Activated T-cell treated with anti-CD3 and anti-CD28 coated beads for 4 hours (primary cell): ENCODE results near the gene GCFC2.
"Not testable (repeated sequence)": the region's sequence is repeated elsewhere in the genome, so short reads cannot be mapped to it uniquely, and the experiment has no call there.

Source experiments
- DNase-seq: peaks from one replicate; pipeline ENCODE4 v3.0.0-alpha.2; 2020

Gene GCFC2

GRCh38 chr2:75676464-75676863, 34.3 kb downstream of the GCFC2 start:
- DNase-seq, result no peak

- DNase-seq, result no peak
These were observed 34.8 kb downstream of the GCFC2 start for GRCh38 chr2:75675908-75676307.

GRCh38 chr2:75675423-75675822, 35.3 kb downstream of the GCFC2 start:
- DNase-seq, result not testable (repeated sequence)

GRCh38 chr2:75667884-75668283, 42.8 kb downstream of the GCFC2 start:
- DNase-seq, result no peak

GRCh38 chr2:75666911-75667310, 43.8 kb downstream of the GCFC2 start:
- DNase-seq, result no peak

GRCh38 chr2:75657798-75658197, 52.9 kb downstream of the GCFC2 start:
- no peak for DNase-seq

GRCh38 chr2:75656563-75656962, 54.2 kb downstream of the GCFC2 start:
- no peak for DNase-seq

GRCh38 chr2:75655861-75656260, 54.9 kb downstream of the GCFC2 start:
- DNase-seq, result no peak

GRCh38 chr2:75654012-75654411, 56.7 kb downstream of the GCFC2 start:
- no peak for DNase-seq

GRCh38 chr2:75647771-75648170, 62.9 kb downstream of the GCFC2 start:
- DNase-seq, result no peak

GRCh38 chr2:75646583-75647425, 63.9 kb downstream of the GCFC2 start, which contains the start of gene MRPL19:
Gene MRPL19 (plus strand): TSS chr2:75646783. CDS start chr2:75646808, 25 bp downstream.
- peak; percentile 55 for DNase-seq

- no peak for DNase-seq
These were observed 64.6 kb downstream of the GCFC2 start for GRCh38 chr2:75646090-75646582.

- DNase-seq, result no peak
These were observed 65.1 kb downstream of the GCFC2 start for GRCh38 chr2:75645643-75646042.

GRCh38 chr2:75643980-75644379, 66.7 kb downstream of the GCFC2 start:
- no peak for DNase-seq

GRCh38 chr2:75641587-75641986, 69.1 kb downstream of the GCFC2 start:
- DNase-seq, result no peak

- peak; percentile 42 for DNase-seq
These were observed 70.0 kb downstream of the GCFC2 start for GRCh38 chr2:75640621-75641121.

- DNase-seq, result no peak
These were observed 73.1 kb downstream of the GCFC2 start for GRCh38 chr2:75637568-75637967.

- no peak for DNase-seq
These were observed 75.8 kb downstream of the GCFC2 start for GRCh38 chr2:75634945-75635344.

GRCh38 chr2:75633620-75634019, 77.1 kb downstream of the GCFC2 start:
- DNase-seq, result no peak

- no peak for DNase-seq
These were observed 77.9 kb downstream of the GCFC2 start for GRCh38 chr2:75632813-75633212.

- DNase-seq, result no peak
These were observed 78.5 kb downstream of the GCFC2 start for GRCh38 chr2:75632091-75632701.

GRCh38 chr2:75627902-75628504, 82.7 kb downstream of the GCFC2 start:
- DNase-seq, result peak; percentile 48

GRCh38 chr2:75622929-75623328, 87.8 kb downstream of the GCFC2 start:
- DNase-seq, result no peak

- DNase-seq, result no peak
These were observed 88.2 kb downstream of the GCFC2 start for GRCh38 chr2:75622500-75622899.
